K562 (cell line): ENCODE measurements around the gene HELZ. TPM values are rescaled to one million over a fixed set of nuclear protein-coding genes. Genes with fewer than 3 reads are reported as not detected.

ENCODE experiments used
- ATAC-seq: fragments of 200-7000 bp; cut with Tn5 transposase; 3 replicates; pipeline ENCODE4 v1.9.1; 2020; ENCODE audit warnings: moderate library complexity
- BruUV-seq: library from RNA; stranded (reverse); fragments of 400-500 nt; replicated peaks from 2 replicates; lab custom pipeline; 2021; lab: Mats Ljungman, UMichigan
- CTCF ChIA-PET: fragments of 300-600 bp; formaldehyde crosslinking; extraction: SDS; loops from one replicate; lab custom pipeline; 2021; ENCODE audit warnings: low intra/inter-chr PET ratio; lab: Yijun Ruan, JAX
- POLR2A ChIA-PET: fragments of 300-600, 350-650 bp; sonication (Branson Sonifier 250); formaldehyde crosslinking; extraction: SDS; loops from one replicate; lab custom pipeline; 2021; ENCODE audit warnings: antibody characterized with exemption, inconsistent platforms; lab: Yijun Ruan, JAX
- DNase-seq, 4 experiments: peaks; one replicate each; pipeline versions ENCODE4 v3.0.0 to v3.0.0-alpha.2; 2011 to 2018; ENCODE audit warnings: low spot score in 3 of 4, mixed read lengths in 3 of 4; ENCODE audit errors: extremely low read depth in 1 of 4
- FAIRE-seq: peaks from 2 replicates; lab custom pipeline; 2011; peaks lifted over from hg19 to GRCh38; lab: Jason Lieb, UNC
- H2AFZ ChIP-seq: 2 replicates; pipeline ENCODE4 v1.6.0; 2011; ENCODE audit warnings: low read depth, low read length, control low read depth, inconsistent platforms
- H3K27ac ChIP-seq: fragments of 200-600 bp; 3 replicates; pipeline ENCODE4 v1.8.0; 2011; ENCODE audit warnings: low read depth, mild to moderate bottlenecking, control low read depth, inconsistent platforms, low read length, moderate library complexity, mixed read lengths; ENCODE audit errors: extremely low read depth
- H3K27me3 ChIP-seq, 2 experiments: fragments of 300-600 bp in 1 of 2; 2 replicates in 1 of 2; 3 replicates in 1 of 2; pipeline versions ENCODE4 v1.6.0 to v1.8.0; 2011; ENCODE audit warnings: inconsistent platforms in 2 of 2, low read length in 2 of 2, mild to moderate bottlenecking in 1 of 2, mixed read lengths in 1 of 2, moderate library complexity in 1 of 2; ENCODE audit not compliant: control insufficient read depth in 2 of 2, insufficient read depth in 2 of 2
- H3K36me3 ChIP-seq: fragments of 300-600 bp; 3 replicates; pipeline ENCODE4 v1.8.0; 2011; ENCODE audit warnings: mild to moderate bottlenecking, low read length, inconsistent platforms; ENCODE audit not compliant: control insufficient read depth, insufficient read depth
- H3K4me1 ChIP-seq, 2 experiments: fragments of 200-600 bp in 1 of 2; replicated peaks in 1 of 2; 2 replicates in 1 of 2; 3 replicates in 1 of 2; pipeline versions ENCODE4 v1.5.1 to v1.8.0; 2011; ENCODE audit warnings: inconsistent platforms in 2 of 2, low read length in 2 of 2, mild to moderate bottlenecking in 1 of 2, mixed read lengths in 1 of 2, moderate library complexity in 1 of 2; ENCODE audit not compliant: control insufficient read depth in 2 of 2, insufficient read depth in 2 of 2
- H3K4me2 ChIP-seq: 2 replicates; pipeline ENCODE4 v1.6.1; 2011; ENCODE audit warnings: low read length, control low read depth, inconsistent platforms, mixed read lengths; ENCODE audit not compliant: insufficient read depth
- H3K4me3 ChIP-seq: fragments of 200-600 bp; sonication (generic), shearing (Covaris generic); 2 replicates; pipeline ENCODE4 v1.5.1; 2016; ENCODE audit warnings: control low read depth, inconsistent platforms
- H3K79me2 ChIP-seq: fragments of 200-600 bp; 3 replicates; pipeline ENCODE4 v1.8.0; 2011; ENCODE audit warnings: low read length, inconsistent platforms; ENCODE audit not compliant: control insufficient read depth, insufficient read depth
- H3K9ac ChIP-seq, 2 experiments: 2 replicates each; pipeline versions ENCODE4 v1.6.0 to v1.6.1; 2011; ENCODE audit warnings: low read depth in 2 of 2, low read length in 2 of 2, control low read depth in 1 of 2, inconsistent platforms in 1 of 2, mild to moderate bottlenecking in 1 of 2, mixed read lengths in 1 of 2; ENCODE audit not compliant: insufficient read depth in 1 of 2
- H3K9me1 ChIP-seq: one replicate; pipeline ENCODE4 v1.6.0; 2011; ENCODE audit warnings: inconsistent platforms, mild to moderate bottlenecking, low read length, moderate library complexity; ENCODE audit not compliant: control insufficient read depth, insufficient read depth
- H3K9me3 ChIP-seq: replicated peaks from 2 replicates; pipeline ENCODE4 v1.5.1; 2011; ENCODE audit warnings: low read depth, low read length, inconsistent platforms; ENCODE audit not compliant: control insufficient read depth, insufficient read depth
- H4K20me1 ChIP-seq: replicated peaks from 2 replicates; pipeline ENCODE4 v1.6.1; 2011; ENCODE audit warnings: low read length, inconsistent platforms, mixed read lengths; ENCODE audit not compliant: control insufficient read depth, insufficient read depth
- ARNT ChIP-seq, 2 experiments: fragments of 450-650 bp; IDR thresholded peaks; 2 replicates each; pipeline ENCODE4 v1.6.1; 2016; ENCODE audit warnings: mild to moderate bottlenecking in 1 of 2
- CAMTA2 ChIP-seq: fragments of 250-450 bp; sonication (Bioruptor Pico); conservative IDR thresholded peaks from 2 replicates; pipeline ENCODE4 v1.5.1; 2022
- HDAC8 ChIP-seq: fragments of 450-650 bp; IDR thresholded peaks from 2 replicates; pipeline ENCODE4 v1.6.1; 2016; ENCODE audit warnings: mild to moderate bottlenecking, missing genetic modification characterization, moderate library complexity, missing compliant biosample characterization
- HNRNPH1 ChIP-seq: fragments of 200-400 bp; formaldehyde crosslinking; optimal IDR thresholded peaks from 2 replicates; pipeline ENCODE3; 2017; ENCODE audit warnings: low read depth, mild to moderate bottlenecking, low read length, moderate library complexity
- KLF1 ChIP-seq: fragments of 450-650 bp; IDR thresholded peaks from 2 replicates; pipeline ENCODE4 v1.6.1; 2016; ENCODE audit warnings: missing genetic modification characterization, missing compliant biosample characterization
- ZC3H11A ChIP-seq: IDR thresholded peaks from 2 replicates; pipeline ENCODE4 v1.6.1; 2012; ENCODE audit warnings: low read depth, low read length, improper control_type of control experiment
- ZNF79 ChIP-seq: fragments of 250-450 bp; sonication (Bioruptor Pico); IDR thresholded peaks from 2 replicates; pipeline ENCODE4 v1.4.0; 2020; ENCODE audit warnings: low read depth, mild to moderate bottlenecking, moderate library complexity
- WGBS: fragments of 100-300 bp; shearing (Covaris generic); methylation state at CpG from one replicate; pipeline ENCODE4 v1.1.6; 2016; ENCODE audit warnings: low coverage, mixed read lengths; ENCODE audit not compliant: insufficient coverage; ENCODE audit errors: missing lambda C conversion rate; 5-methylcytosine and 5-hydroxymethylcytosine counted together
- in situ Hi-C: fragments of 300-500 bp; cut with MboI; formaldehyde crosslinking; loops from 4 replicates; pipeline ENCODE4 v1.15.0; 2018; ENCODE audit warnings: inconsistent platforms, mixed read lengths
- intact Hi-C: fragments of 100-400 bp; cut with micrococcal nuclease; formaldehyde crosslinking; loops from 2 replicates; pipeline ENCODE4 v1.14.2; 2022
- polyA plus RNA-seq, 8 experiments: library from polyadenylated mRNA; depleted of rRNA in 4 of 8; stranded (reverse) in 5 of 8; unstranded in 3 of 8; fragments of >200 nt; fragmentation: Nextera tagmentation in 2 of 8; fragmentation: Illumina TruSeq in 1 of 8; extraction: Ambion mirVana in 2 of 8; extraction: Trizol in 1 of 8; gene quantifications; 2 replicates each; pipeline versions ENCODE4 v1.2.1 to v1.2.3, GENCODE V29; 2011 to 2014; ENCODE audit warnings: inconsistent platforms in 1 of 8, missing spikeins in 1 of 8
- total RNA-seq, 7 experiments: library from RNA; depleted of rRNA in 6 of 7; stranded (reverse); fragments of >200 nt in 6 of 7; fragmentation: Illumina TruSeq in 2 of 7; extraction: Trizol in 2 of 7; gene quantifications; 2 replicates each; pipeline versions ENCODE4 v1.2.1 to v1.2.3, GENCODE V29; 2011 to 2021; ENCODE audit warnings: low replicate concordance in 1 of 7
- TF ChIP-seq, protein P1 (sequence below): fragments of 250-450 bp; sonication (Bioruptor Pico); IDR thresholded peaks from 2 replicates; pipeline ENCODE4 v1.5.0; 2020; ENCODE audit warnings: mild to moderate bottlenecking, borderline replicate concordance
- TF ChIP-seq, protein P2 (sequence below): IDR thresholded peaks from 3 replicates; pipeline ENCODE4 v1.6.1; 2011; ENCODE audit warnings: borderline replicate concordance, mild to moderate bottlenecking; ENCODE audit not compliant: insufficient read length, insufficient read depth

The HELZ gene
- total and polyA plus RNA-seq, 9 of the 15 experiments (the other 6 are each of a cell fraction or from before 2014, with no cell fraction given): 5.2 to 39.8 (median 17.3) TPM

DNA sequence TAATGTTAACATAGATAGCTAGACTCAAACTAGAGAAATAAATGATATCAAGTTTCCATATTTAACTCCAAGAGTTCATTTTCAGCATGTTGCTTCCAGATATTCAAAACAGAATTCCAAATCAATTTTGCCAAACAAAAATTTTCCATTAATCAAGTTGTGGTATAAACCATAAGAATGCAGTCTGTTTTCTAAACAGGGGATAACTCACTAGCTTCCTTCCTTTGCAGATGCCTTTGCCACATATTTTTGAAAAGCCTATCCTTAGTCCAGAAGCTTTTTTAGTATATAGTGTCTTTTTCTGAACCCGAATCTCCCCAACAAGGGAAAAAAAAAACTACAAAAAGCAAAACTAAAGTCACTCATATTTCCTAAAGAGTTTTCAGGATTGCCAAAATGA, 61.5 kb downstream of the HELZ start:
- no peaks in the 10 kb centered on the region for H3K9me3 ChIP-seq
- H4K20me1 ChIP-seq: no peaks in the 10 kb centered on the region
- 83% methylated on average over 1 of the region's 1 CpG for WGBS
- no peak overlapping the region for H3K9ac ChIP-seq
- H2AFZ ChIP-seq: no peak overlapping the region
- no peak for FAIRE-seq
- no peaks in the 10 kb centered on the region for H3K4me1 ChIP-seq
- H3K36me3 ChIP-seq: peaks cover 32% of the 10 kb centered on the region; the same call in 2 of the 3 replicates
- no peaks in the 10 kb centered on the region for H3K79me2 ChIP-seq
- H3K27me3 ChIP-seq: no peaks in the 10 kb centered on the region
- CTCF ChIA-PET: no interaction called here
- no peak overlapping the region for H3K27ac ChIP-seq
- TF ChIP-seq ARNT (IDR thresholded peaks at IDR 0.05) (no peak), KLF1 (tag) (no peak), HDAC8 (tag) (no peak), CAMTA2 (CRISPR knock-in tag) (no peak), ZNF79 (CRISPR knock-in tag) (no peak), ZC3H11A (no peak), HNRNPH1 (no peak)
- TF ChIP-seq, protein P1, sequence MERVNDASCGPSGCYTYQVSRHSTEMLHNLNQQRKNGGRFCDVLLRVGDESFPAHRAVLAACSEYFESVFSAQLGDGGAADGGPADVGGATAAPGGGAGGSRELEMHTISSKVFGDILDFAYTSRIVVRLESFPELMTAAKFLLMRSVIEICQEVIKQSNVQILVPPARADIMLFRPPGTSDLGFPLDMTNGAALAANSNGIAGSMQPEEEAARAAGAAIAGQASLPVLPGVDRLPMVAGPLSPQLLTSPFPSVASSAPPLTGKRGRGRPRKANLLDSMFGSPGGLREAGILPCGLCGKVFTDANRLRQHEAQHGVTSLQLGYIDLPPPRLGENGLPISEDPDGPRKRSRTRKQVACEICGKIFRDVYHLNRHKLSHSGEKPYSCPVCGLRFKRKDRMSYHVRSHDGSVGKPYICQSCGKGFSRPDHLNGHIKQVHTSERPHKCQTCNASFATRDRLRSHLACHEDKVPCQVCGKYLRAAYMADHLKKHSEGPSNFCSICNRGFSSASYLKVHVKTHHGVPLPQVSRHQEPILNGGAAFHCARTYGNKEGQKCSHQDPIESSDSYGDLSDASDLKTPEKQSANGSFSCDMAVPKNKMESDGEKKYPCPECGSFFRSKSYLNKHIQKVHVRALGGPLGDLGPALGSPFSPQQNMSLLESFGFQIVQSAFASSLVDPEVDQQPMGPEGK (CRISPR knock-in tag): no peak
- TF ChIP-seq, protein P2, sequence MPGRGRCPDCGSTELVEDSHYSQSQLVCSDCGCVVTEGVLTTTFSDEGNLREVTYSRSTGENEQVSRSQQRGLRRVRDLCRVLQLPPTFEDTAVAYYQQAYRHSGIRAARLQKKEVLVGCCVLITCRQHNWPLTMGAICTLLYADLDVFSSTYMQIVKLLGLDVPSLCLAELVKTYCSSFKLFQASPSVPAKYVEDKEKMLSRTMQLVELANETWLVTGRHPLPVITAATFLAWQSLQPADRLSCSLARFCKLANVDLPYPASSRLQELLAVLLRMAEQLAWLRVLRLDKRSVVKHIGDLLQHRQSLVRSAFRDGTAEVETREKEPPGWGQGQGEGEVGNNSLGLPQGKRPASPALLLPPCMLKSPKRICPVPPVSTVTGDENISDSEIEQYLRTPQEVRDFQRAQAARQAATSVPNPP: no peak
- DNase-seq: no peak
- BruUV-seq: no TSS peak
- intact Hi-C loops (no loop called here), in situ Hi-C loops (no loop called here)
- POLR2A ChIA-PET: no interaction called here
- H3K4me3 ChIP-seq: no peak overlapping the region
- no peak overlapping the region for H3K4me2 ChIP-seq
- H3K9me1 ChIP-seq: no peaks in the 10 kb centered on the region
- no peak for ATAC-seq
